ENCODE results near the gene YWHAE.
"Not testable (repeated sequence)": the region's sequence is repeated elsewhere in the genome, so short reads cannot be mapped to it uniquely, and the experiment has no call there.

The YWHAE gene

GRCh38 chr17:1399679-1400512 lies at the start of gene YWHAE:
YWHAE (minus strand) TSS chr17:1400222; CDS start chr17:1400110, 112 bp downstream.
- DNase-seq (ENCODE audit: low spot score): peak; percentile 94

- DNase-seq (ENCODE audit: low spot score): no peak
Observed at GRCh38 chr17:1449412-1449967, 49.5 kb upstream of the YWHAE start.

GRCh38 chr17:1447052-1447451 lies 47.0 kb upstream of the YWHAE start:
- DNase-seq (ENCODE audit: low spot score): no peak

GRCh38 chr17:1446201-1446600 lies 46.2 kb upstream of the YWHAE start:
- no peak for DNase-seq (ENCODE audit: low spot score)

GRCh38 chr17:1445695-1446094 lies 45.7 kb upstream of the YWHAE start:
- DNase-seq (ENCODE audit: low spot score): not testable (repeated sequence)

GRCh38 chr17:1442721-1443120 lies 42.7 kb upstream of the YWHAE start:
- not testable (repeated sequence) for DNase-seq (ENCODE audit: low spot score)

GRCh38 chr17:1442187-1442586 lies 42.2 kb upstream of the YWHAE start:
- no peak for DNase-seq (ENCODE audit: low spot score)

- DNase-seq (ENCODE audit: low spot score): no peak
Observed at GRCh38 chr17:1440921-1441320, 40.9 kb upstream of the YWHAE start.

GRCh38 chr17:1438593-1439083 lies 38.6 kb upstream of the YWHAE start:
- DNase-seq (ENCODE audit: low spot score): no peak

- no peak for DNase-seq (ENCODE audit: low spot score)
Observed at GRCh38 chr17:1435326-1435725, 35.3 kb upstream of the YWHAE start.

- no peak for DNase-seq (ENCODE audit: low spot score)
Observed at GRCh38 chr17:1434150-1434549, 34.1 kb upstream of the YWHAE start.

GRCh38 chr17:1431631-1432104 lies 31.6 kb upstream of the YWHAE start:
- no peak for DNase-seq (ENCODE audit: low spot score)

GRCh38 chr17:1423456-1424135 lies 23.6 kb upstream of the YWHAE start:
- DNase-seq (ENCODE audit: low spot score): no peak

- DNase-seq (ENCODE audit: low spot score): peak; percentile 53
Observed at GRCh38 chr17:1422885-1423284, 22.9 kb upstream of the YWHAE start.

GRCh38 chr17:1421470-1421869 lies 21.4 kb upstream of the YWHAE start:
- DNase-seq (ENCODE audit: low spot score): no peak

- no peak for DNase-seq (ENCODE audit: low spot score)
Observed at GRCh38 chr17:1420981-1421380, 21.0 kb upstream of the YWHAE start.

- DNase-seq (ENCODE audit: low spot score): no peak
Observed at GRCh38 chr17:1420163-1420562, 20.1 kb upstream of the YWHAE start.

GRCh38 chr17:1418476-1418875 lies 18.5 kb upstream of the YWHAE start:
- not testable (repeated sequence) for DNase-seq (ENCODE audit: low spot score)

- DNase-seq (ENCODE audit: low spot score): no peak
Observed at GRCh38 chr17:1416414-1416813, 16.4 kb upstream of the YWHAE start.

- DNase-seq (ENCODE audit: low spot score): no peak
Observed at GRCh38 chr17:1414634-1415033, 14.6 kb upstream of the YWHAE start.

GRCh38 chr17:1414001-1414574 lies 14.1 kb upstream of the YWHAE start:
- no peak for DNase-seq (ENCODE audit: low spot score)

GRCh38 chr17:1413281-1413791 lies 13.3 kb upstream of the YWHAE start:
- DNase-seq (ENCODE audit: low spot score): no peak
